GM21390 (cell line): ENCODE results near the gene ATP6V0A1.
"Not testable (repeated sequence)": the region's sequence is repeated elsewhere in the genome, so short reads cannot be mapped to it uniquely, and the experiment has no call there.

ENCODE experiments used
- ATAC-seq: cut with Tn5 transposase; IDR thresholded peaks from one replicate; pipeline ENCODE4 v1.9.1; 2021; ENCODE audit not compliant: unreplicated experiment

Gene ATP6V0A1

DNA sequence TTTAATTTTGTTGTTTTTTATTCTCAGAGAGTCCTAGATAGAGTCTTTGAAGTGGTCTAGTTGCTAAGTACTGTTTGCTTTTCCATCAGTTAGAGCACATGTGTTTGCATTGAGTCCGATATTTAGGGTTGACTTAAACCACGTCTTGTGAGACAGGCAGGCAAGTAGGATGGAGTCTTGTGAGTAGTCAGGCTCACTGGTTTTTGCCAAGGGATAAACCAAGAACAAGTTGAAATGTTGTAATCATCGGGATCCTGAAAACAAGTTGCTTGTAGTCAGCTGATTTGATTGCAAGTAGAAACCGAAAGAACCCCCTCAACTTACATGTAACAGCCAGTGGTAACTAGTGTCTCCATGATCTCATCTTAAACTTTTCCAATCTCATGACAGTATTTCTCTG is 17.2 kb downstream of the ATP6V0A1 start:
- no peak for ATAC-seq

DNA sequence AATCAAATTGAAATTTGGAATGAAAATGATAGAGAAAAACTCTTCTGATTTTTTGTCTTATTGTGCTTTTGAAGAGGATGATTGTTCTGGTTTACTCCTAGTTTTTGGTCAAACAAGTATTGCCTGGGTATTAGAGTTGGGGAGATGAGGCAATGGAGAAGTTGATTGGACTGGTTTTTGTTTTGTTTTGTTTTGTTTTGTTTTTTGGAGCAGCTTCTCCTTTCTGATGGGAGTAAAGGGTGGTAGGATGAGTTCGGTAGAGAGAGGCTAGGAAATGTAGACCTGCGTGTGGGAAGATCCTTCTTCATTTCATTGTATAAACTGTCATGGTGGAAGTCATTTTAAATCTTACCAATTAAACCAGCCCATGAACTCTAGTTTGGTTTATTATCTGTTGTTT is 17.7 kb downstream of the ATP6V0A1 start:
- ATAC-seq, result no peak

DNA sequence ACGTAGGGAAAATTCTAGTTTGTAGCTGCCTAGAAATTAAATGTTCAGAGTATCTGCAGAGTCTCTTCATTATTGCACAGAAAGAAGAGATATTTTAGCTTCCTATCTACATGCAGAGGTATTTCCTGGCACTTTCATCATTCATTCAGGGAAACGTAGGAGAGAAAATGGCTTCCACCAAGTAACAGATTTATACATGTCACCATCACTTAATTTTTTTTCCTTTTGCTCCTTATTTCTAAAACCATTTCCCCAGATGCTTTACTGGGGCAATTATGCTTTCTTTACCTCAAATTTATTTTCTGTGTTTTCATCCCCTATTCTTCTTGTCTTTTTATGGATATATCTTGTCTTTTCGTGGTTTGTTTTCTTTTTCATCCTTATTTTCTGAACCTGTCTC is 18.5 kb downstream of the ATP6V0A1 start:
- ATAC-seq, result no peak

DNA sequence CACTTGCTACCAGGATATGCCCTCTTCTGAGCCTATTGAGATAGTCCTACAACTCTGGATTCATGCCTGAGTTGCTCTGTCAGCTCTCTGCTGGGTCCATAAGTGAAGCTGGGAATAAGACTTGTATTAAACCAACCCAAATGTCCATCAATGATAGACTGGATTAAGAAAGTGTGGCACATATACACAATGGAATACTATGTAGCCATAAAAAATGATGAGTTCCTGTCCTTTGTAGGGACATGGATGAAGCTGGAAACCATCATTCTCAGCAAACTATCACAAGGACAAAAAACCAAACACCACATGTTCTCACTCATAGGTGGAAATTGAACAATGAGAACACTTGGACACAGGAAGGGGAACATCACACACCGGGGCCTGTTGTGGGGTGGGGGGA is 19.1 kb downstream of the ATP6V0A1 start:
- not testable (repeated sequence) for ATAC-seq

DNA sequence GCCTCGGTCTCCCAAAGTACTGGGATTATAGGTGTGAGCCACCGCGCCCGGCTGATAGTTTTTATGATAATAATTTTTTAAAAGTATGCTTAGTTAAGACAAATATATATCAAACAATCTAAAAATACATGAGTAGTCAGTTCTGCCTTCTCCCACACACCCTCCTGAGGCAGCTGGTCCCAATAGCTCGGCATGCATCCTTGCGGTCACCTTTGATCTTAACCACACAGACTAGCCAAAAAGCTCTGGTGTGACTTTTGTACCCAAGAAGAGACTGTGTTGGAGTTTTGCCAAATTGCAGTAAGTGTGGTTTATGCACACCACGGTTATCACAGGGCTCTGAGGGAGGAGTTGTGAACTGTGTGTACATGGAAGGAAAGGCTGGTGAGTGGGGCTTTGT is 25.6 kb downstream of the ATP6V0A1 start:
- ATAC-seq, result no peak

DNA sequence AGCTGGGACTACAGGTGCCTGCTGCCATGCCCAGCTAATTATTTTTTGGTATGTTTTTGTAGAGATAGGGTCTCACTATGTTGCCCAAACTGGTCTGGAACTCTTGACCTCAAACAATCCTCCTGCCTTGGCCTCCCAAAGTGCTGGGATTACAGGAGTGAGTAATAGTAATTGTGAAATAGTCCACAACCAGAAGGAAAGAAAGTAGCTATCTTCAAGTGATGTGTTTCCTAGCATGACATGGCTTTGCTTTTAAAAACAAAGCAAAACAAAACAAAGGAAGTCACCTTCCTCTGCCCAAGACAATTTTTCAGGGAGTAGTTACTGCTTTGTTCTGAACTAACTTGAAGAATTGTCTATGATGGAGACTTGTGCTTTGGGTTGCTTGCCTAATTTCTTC is 27.0 kb downstream of the ATP6V0A1 start:
- no peak for ATAC-seq

DNA sequence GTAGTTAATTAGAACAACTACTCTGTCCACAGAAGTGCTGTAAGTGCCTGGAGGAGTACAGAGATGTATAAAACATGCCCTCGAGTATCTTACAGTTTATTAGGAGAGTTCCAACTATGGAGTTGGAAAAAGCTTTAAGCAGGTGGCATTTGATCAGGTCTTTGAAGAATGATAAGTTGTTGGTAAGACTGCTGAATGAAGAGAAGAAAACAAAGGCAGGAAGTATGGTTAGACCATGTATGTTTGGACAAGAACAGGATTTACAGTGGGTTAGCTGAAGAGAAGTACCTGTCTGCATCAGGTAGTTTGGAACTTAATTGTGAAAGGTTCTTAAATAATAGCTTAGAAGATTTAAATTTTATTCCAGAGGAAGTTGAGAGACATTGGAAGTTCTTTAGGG is 29.4 kb downstream of the ATP6V0A1 start:
- ATAC-seq, result no peak

DNA sequence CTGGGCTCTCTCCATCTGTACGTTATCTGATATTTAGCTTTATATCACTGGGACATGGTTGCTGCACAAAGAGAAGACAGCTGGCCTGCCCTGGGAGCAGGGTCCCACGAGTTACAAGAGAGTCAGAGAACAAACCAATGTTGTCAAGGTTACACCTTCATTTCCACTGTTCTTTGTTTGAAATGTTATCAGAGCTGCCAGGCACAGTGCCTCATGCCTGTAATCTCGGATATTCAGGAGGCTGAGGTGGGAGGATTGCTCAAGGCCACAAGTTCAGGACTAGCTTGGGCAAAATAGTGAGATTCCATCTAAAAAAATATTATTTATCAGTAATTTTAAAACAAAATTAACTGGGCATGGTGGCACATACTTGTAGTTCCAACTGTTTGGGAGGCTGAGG is 34.6 kb downstream of the ATP6V0A1 start:
- no peak for ATAC-seq

DNA sequence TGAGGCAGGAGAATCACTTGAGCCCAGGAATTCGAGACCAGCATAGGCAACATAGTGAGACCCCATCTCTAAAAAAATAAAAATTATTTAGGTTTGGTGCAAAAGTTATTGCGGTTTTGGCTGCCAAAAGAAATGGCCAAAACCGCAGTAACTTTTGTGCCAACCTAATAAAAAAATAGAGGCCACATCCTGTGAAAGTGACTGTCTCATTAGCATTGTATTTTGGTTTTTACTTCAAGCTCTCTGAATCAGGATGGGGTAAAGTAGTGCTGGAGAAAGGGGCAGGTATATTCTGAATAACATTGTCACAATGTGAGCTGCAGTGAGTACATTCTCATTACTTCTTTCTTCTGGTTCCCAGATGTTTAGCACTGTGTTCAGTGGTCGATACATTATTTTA is 36.0 kb downstream of the ATP6V0A1 start:
- ATAC-seq, result no peak

DNA sequence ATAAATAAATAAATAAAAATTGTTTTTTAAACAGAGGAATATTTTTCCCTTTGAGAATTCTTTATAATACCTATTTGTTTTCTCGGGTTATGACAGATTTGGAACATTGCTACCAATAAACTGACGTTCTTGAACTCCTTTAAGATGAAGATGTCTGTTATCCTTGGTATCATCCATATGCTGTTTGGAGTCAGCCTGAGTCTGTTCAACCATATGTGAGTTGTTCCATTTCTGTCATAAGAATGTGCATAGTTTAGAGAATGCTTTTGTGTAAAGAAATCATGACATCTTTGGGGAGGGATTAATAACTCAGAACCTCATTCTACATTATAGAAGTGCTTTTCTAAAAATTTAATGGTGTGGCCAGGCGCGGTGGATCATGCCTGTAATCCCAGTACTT is 40.1 kb downstream of the ATP6V0A1 start:
- ATAC-seq, result no peak

DNA sequence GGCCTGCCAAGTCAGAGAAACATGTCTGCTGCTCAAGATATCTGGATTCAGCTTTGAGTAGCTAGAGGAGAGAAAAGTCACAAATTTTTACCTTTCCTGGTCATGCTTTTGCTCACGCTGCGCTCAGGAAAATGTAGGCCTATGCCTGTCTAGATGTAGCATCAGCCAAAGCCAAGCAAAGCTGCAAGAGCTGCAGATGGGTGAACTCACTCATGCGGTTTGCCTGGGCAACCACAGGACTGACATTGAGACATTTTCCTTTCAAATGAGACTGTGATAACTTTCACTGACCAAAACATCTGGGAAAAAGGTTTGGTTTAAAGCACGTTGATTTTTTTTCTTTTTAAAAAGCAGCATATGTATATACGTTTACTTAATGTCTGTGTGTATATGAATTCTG is 43.4 kb downstream of the ATP6V0A1 start:
- no peak for ATAC-seq

DNA sequence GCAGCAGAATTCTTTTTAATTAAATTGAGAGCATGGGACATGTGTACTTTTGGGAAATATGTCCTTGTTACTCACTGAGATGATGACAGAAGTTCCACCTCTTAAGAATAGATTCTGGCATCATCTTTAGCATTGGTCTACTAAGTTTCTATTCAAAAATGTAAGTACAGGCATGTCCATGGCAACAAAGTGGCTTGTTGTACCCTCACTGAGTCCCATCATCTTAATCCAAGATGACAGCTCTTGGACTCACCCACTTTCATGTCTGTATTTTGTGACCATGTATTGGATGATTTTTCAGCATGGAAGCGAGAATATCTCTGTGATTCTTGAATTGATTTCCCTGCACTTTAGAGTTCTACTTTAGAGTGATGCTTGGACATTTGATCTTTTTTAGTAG is 44.2 kb downstream of the ATP6V0A1 start:
- ATAC-seq, result no peak

DNA sequence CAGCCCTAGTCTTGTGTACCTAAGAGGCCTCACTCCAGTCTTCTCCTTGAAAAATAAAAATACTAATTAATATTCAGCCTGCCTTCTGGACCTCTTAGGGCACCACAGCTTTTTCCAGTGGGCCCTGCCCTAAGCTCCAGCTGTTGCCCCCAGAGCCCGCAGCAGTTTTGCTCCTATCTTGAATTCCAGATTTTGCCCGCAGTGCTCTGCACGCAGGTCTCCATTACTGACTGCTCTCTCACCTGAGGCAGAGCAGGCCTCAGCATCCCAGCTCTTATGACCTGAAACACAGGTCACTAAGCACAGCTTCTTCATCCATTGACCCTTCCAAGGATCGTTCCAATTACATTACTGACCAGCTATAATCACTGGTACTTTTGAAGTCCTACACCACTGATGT is 49.0 kb downstream of the ATP6V0A1 start:
- no peak for ATAC-seq

DNA sequence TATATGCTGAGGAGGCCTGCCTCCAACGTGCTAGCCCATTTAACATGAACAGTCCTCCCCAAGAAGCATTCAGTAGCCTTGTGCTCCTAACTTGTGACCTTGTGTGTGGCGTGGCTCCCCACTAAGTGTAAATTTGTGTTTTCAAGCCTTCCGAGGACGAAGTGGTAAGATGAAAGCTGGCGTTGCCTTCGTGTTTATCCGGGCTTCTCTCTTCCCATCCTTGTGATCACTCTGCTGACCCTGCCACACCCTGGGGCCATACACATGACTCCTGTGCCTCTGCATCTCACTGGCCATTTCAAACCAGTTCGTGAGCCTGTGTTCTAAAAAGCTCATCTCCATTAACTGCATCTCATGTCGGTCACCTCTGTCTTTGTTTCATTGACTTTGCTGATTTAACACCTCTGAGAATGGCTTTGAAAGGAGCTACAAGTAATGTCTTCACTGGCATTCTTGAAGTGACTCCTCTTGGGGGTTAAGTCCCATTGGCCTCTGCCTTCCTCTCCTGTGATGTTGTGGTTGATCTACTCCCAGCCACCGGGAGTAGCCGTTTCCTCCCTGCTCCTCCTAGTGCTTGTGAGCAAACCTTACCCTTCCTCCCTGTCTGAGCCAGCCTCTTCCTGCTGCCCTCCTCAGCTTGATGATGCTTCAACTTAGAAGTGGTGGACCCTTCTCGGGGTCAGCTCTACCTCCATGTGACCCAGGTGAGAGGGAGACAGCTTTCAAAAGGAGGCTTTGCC is 49.9 kb downstream of the ATP6V0A1 start:
- ATAC-seq, result no peak

DNA sequence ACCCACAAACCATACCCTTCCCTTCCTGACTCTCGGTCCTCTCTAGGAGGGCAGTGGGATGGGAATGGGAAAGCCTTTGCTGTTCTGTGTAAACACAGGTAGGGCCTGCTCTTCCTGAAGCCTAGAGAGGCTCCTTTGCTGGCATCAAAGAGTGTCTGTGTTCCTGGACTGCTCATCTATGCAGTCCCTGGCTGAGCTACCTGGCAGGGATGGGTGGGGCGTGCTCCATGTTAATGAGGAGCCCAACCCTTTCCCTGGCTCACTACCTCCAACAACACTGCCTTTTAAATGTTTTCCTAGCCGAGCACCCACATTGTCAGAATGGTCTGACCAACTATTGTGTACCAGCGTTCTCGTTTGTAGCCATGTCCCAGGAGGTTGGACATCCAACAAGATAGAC is 50.7 kb downstream of the ATP6V0A1 start:
- ATAC-seq, result no peak

DNA sequence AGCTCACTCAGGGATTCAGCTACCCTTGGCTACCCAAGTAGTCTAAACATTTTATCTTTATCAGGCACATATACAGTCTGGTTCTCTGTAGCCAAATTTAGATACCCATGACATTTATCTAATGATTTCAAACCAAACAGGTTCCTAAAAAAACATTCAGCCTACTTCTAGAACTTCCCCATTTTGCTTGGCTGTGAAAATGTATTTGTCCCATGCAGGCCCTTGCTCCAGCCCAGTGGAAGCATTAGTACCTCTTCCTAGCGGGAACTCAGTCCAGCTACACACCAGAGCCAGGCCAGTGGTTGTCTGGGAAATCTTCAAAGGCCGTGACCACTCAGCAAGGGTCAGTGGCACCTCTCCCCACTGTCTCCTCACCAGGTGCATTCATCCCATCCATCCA is 51.2 kb downstream of the ATP6V0A1 start:
- no peak for ATAC-seq

DNA sequence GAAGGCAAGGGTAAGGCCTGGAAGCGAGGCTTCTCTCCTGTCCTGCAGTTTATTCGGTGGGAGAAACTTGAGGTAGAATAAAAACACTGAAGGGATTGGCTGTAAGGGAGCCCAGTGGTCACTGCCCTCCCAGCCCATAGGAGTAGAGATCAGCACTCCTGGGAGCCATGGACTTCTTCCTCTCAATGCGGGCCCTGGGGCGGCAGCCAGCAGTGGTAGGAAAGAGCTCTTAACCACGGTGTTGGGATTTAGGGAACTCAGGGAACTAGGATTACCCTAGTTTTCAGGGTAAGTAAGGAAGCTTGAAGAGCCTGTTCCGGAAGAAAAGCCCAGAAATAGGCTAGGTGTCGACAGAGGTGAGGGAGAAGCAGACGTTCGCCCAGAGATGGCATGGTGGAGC is 53.6 kb downstream of the ATP6V0A1 start:
- no peak for ATAC-seq

DNA sequence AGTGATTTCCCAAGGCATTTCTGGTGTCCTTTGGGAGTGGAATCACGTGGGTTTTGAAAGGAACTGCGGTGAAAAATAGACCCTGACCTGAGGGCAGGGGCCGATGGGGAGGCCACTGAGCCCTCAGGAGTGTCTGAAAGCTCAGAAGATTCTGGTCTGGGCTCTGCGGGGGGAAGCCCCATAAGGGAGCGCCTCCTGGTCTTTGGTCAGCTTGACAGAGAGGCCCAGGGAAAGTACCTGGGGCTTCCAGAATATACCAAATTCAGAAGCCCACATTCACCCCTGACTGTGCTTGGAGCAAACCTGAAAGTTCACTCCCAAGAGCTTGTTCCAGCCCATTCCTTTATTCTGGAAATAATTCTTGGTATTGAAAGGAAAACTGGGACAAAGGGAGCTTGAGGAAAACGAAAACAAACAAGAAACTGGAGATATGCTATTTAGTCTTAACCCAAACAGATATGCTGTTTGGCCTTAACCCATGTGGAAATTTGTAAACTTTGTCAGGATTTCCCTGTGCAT is 54.1 kb downstream of the ATP6V0A1 start:
- ATAC-seq, result no peak

DNA sequence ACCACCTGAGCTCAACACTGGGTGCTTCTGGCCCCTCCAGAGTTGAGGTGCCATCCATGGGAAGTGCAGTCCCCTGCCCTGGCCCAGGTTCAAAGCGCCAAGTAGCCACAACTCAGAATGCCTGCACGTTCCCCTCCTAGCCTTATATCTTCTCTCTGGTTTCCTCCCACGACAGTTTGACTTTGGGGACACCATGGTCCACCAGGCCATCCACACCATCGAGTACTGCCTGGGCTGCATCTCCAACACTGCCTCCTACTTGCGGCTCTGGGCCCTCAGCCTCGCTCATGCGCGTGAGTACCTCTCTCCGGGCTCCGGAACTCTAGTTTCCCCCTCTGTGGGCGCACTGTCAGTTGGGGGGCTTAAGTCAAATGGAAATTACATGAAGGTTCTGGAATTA is 55.0 kb downstream of the ATP6V0A1 start:
- ATAC-seq, result no peak

DNA sequence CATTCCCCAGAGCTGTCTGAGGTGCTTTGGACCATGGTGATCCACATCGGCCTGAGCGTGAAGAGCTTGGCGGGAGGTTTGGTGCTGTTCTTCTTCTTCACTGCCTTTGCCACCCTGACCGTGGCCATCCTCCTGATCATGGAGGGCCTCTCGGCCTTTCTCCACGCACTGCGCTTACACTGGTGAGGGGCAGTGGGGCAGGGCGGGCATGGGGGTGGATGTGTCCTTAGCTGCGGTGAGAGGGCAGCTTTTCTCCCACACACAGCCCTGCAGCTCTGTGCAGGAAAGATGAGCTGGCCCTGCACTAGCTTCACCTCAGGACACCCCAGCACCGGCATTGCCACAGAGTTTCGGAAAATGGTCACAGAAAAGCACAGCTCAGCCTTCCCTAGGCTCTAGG is 55.6 kb downstream of the ATP6V0A1 start:
- no peak for ATAC-seq

DNA sequence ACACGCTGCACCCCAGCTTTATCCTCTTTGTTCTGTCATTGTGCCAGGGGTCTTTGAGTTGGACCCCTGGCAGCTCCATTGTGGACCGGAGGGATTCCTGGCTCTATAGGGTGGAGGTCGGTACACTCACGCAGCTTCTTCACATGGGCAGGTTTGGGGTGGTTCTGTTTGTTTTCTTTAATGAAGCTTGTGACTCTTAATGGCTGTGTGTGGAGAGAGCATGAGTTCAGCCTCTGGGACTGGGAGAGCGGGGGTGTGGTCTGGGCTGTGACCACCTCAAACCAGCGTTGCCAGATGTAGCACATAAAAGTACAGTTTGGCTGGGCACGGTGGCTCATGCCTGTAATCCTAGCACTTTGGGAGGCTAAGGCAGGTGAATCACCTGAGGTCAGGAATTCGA is 56.2 kb downstream of the ATP6V0A1 start:
- no peak for ATAC-seq

DNA sequence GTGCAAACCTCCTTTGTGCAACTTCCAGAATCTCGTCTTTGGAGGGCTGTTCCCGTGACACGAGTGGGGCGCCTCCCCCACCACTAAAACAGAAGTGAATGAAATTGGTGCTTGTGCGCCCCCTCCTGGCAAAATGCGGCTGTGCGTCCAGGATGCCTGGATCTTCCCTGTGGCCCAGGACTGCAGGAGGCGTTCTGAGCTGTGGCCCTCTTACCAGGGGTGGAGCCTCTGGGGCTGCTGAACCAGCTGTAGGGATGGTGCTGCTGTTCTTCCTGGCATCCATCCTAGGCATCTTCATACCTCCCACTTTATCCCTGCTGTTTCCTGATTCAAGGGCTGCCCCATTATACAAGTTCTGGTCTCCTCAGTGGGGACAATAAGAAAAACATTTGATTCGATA is 58.8 kb downstream of the ATP6V0A1 start:
- no peak for ATAC-seq

DNA sequence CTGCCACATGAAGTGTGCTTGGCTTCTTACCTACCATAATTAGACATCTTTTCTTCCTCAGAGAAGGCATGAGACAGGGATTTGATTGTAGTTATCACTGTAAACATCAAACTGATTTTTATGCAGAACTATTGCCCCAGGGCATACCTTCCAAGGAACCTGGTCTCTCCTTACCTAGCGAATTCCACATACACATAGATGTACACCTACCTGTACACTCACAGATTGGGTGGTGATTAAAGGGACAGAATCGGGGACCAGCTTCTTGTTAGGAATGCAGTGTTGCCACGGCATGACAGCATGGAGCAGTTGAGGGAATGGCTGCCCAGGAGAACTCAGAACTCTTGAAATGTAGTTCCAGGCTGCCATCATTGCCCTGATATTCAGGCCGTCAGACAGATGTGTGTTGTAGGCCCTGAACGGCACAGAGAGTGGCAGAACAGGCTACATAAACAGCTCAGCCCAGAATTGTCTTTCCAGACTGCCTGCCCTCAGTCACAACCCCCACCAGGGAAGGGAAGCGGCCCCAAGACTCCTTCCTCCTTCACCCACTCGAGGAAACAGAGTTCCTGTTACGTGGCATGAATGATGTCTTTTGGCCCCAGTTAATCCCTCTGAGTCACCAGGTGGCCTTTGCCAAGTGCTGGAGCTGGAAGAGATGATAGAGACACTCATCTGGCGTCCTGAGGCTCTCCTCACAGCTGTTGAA is 59.5 kb downstream of the ATP6V0A1 start:
- ATAC-seq, result no peak
